GM23248 (cell line): ENCODE measurements around the gene SMTNL2.

Source experiments
- EZH2 ChIP-seq: fragments of 200-600 bp; sonication (generic); IDR thresholded peaks from 2 replicates; pipeline ENCODE4 v1.6.1; 2018; ENCODE audit warnings: antibody characterized with exemption, mild to moderate bottlenecking; ENCODE audit not compliant: insufficient read depth, poor library complexity, severe bottlenecking
- EZH2phosphoT487 ChIP-seq: fragments of 200-600 bp; sonication (generic); IDR thresholded peaks from 2 replicates; pipeline ENCODE4 v1.6.1; 2018; ENCODE audit warnings: antibody characterized with exemption, moderate library complexity, mild to moderate bottlenecking, low read depth; ENCODE audit not compliant: insufficient read depth

DNA sequence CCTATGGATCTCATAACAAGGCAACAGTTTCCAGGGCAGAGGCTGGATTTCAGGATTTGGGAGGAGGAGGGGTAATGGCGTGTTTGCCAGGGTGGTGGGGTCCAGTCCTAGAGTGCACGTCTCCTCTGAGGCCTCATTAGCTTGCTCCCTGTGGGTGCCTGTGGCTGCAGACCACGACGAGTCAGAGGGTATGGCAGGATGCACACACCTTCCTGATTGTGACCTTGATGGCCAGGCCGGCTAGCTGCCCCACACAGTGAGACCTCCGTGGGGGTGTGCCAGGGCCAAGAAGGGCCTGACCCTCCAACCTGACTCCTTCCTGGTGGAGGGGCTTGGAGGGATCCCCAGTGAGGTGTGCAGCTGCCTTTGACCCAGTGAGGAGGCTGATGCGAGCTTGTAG is 4.0 kb upstream of the SMTNL2 start:
- TF ChIP-seq EZH2 (no peak), EZH2phosphoT487 (no peak)
